IMR-90 (cell line): ENCODE results near the gene RBM25. TPM values are rescaled to one million over a fixed set of nuclear protein-coding genes. Genes with fewer than 3 reads are reported as not detected.

Experiments used
- ATAC-seq: fragments of 200-7000 bp; cut with Tn5 transposase; 2 replicates; pipeline ENCODE4 v1.9.1; 2020; ENCODE audit warnings: low read depth, mild to moderate bottlenecking, moderate library complexity
- BruUV-seq: library from RNA; stranded (reverse); fragments of 400-500 nt; replicated peaks from 2 replicates; lab custom pipeline; 2021; lab: Mats Ljungman, UMichigan
- CTCF ChIA-PET: fragments of 300-600 bp; formaldehyde crosslinking; extraction: SDS; loops from one replicate; lab custom pipeline; 2021; ENCODE audit warnings: antibody characterized with exemption; lab: Yijun Ruan, JAX
- POLR2A ChIA-PET: fragments of 300-600 bp; sonication (Branson Sonifier 250); formaldehyde crosslinking; loops from one replicate; lab custom pipeline; 2022; ENCODE audit warnings: antibody characterized with exemption; ENCODE audit not compliant: unreplicated experiment; lab: Charles Lee
- DNase-seq: peaks from one replicate; pipeline ENCODE4 v3.0.0; 2013
- H2AFZ ChIP-seq: replicated peaks from 2 replicates; pipeline ENCODE3; 2013; ENCODE audit warnings: low read length, mild to moderate bottlenecking; ENCODE audit not compliant: poor library complexity
- H2AK5ac ChIP-seq: 2 replicates; pipeline ENCODE4 v1.6.1; 2013; ENCODE audit warnings: low read depth, low read length, inconsistent platforms
- H2AK9ac ChIP-seq: replicated peaks from 2 replicates; pipeline ENCODE3; 2013; ENCODE audit warnings: mild to moderate bottlenecking, low read depth, low read length, moderate library complexity; ENCODE audit not compliant: poor library complexity
- H2BK120ac ChIP-seq: 2 replicates; pipeline ENCODE4 v1.6.1; 2013; ENCODE audit warnings: low read depth, low read length, inconsistent platforms
- H2BK15ac ChIP-seq: 3 replicates; pipeline ENCODE4 v1.6.1; 2013; ENCODE audit warnings: low read depth, low read length, inconsistent platforms
- H2BK20ac ChIP-seq: 2 replicates; pipeline ENCODE4 v1.6.1; 2013; ENCODE audit warnings: low read depth, mild to moderate bottlenecking, inconsistent platforms, low read length, moderate library complexity
- H2BK5ac ChIP-seq: 2 replicates; pipeline ENCODE4 v1.6.1; 2013; ENCODE audit warnings: mild to moderate bottlenecking, low read depth, low read length, inconsistent platforms; ENCODE audit not compliant: poor library complexity, severe bottlenecking
- H3K14ac ChIP-seq: replicated peaks from 2 replicates; pipeline ENCODE4 v1.6.1; 2013; ENCODE audit warnings: low read depth, low read length, inconsistent platforms
- H3K18ac ChIP-seq: 2 replicates; pipeline ENCODE4 v1.6.1; 2013; ENCODE audit warnings: low read depth, low read length, control low read depth
- H3K23ac ChIP-seq: 2 replicates; pipeline ENCODE4 v1.6.1; 2013; ENCODE audit warnings: low read depth, low read length, inconsistent platforms
- H3K27ac ChIP-seq: 2 replicates; pipeline ENCODE4 v1.5.1; 2013; ENCODE audit warnings: mild to moderate bottlenecking, control low read depth, low read length; ENCODE audit not compliant: insufficient read depth
- H3K27me3 ChIP-seq: 2 replicates; pipeline ENCODE4 v1.6.1; 2013; ENCODE audit warnings: low read length; ENCODE audit not compliant: control insufficient read depth, insufficient read depth
- H3K36me3 ChIP-seq: 2 replicates; pipeline ENCODE4 v1.6.1; 2013; ENCODE audit warnings: low read length, mixed read lengths; ENCODE audit not compliant: control insufficient read depth, insufficient read depth
- H3K4ac ChIP-seq: 2 replicates; pipeline ENCODE4 v1.6.1; 2013; ENCODE audit warnings: low read depth, low read length, inconsistent platforms
- H3K4me1 ChIP-seq: 2 replicates; pipeline ENCODE4 v1.6.1; 2013; ENCODE audit warnings: low read length, mixed read lengths; ENCODE audit not compliant: control insufficient read depth, insufficient read depth
- H3K4me2 ChIP-seq: 2 replicates; pipeline ENCODE4 v1.6.1; 2013; ENCODE audit warnings: low read depth, mild to moderate bottlenecking, control low read depth, low read length, moderate library complexity
- H3K4me3 ChIP-seq: 2 replicates; pipeline ENCODE4 v1.5.1; 2013; ENCODE audit warnings: low read depth, mild to moderate bottlenecking, control low read depth, low read length, moderate library complexity; ENCODE audit not compliant: insufficient read depth
- H3K56ac ChIP-seq: 2 replicates; pipeline ENCODE4 v1.6.1; 2013; ENCODE audit warnings: low read length, inconsistent platforms; ENCODE audit not compliant: insufficient read depth; ENCODE audit errors: extremely low read depth
- H3K79me1 ChIP-seq, 2 experiments: 2 replicates each; pipeline ENCODE4 v1.6.1; 2013; ENCODE audit warnings: low read length in 2 of 2, inconsistent platforms in 1 of 2, low read depth in 1 of 2
- H3K9ac ChIP-seq: 2 replicates; pipeline ENCODE4 v1.6.1; 2013; ENCODE audit warnings: low read depth, low read length, control low read depth
- H3K9me1 ChIP-seq: 2 replicates; pipeline ENCODE4 v1.6.1; 2013; ENCODE audit warnings: low read length, inconsistent platforms; ENCODE audit not compliant: insufficient read depth
- H3K9me3 ChIP-seq: 2 replicates; pipeline ENCODE4 v1.6.1; 2013; ENCODE audit warnings: low read length; ENCODE audit not compliant: control insufficient read depth, insufficient read depth
- H4K20me1 ChIP-seq: 2 replicates; pipeline ENCODE4 v1.6.1; 2013; ENCODE audit warnings: low read length, inconsistent platforms; ENCODE audit not compliant: insufficient read depth
- H4K5ac ChIP-seq: 2 replicates; pipeline ENCODE4 v1.6.1; 2013; ENCODE audit warnings: mild to moderate bottlenecking, low read depth, low read length, control low read depth
- H4K8ac ChIP-seq, 2 experiments: 2 replicates each; pipeline ENCODE4 v1.6.1; 2013; ENCODE audit warnings: low read depth in 2 of 2, low read length in 2 of 2, control low read depth in 1 of 2, inconsistent platforms in 1 of 2
- H4K91ac ChIP-seq: 2 replicates; pipeline ENCODE4 v1.6.1; 2013; ENCODE audit warnings: low read depth, low read length, inconsistent platforms; ENCODE audit not compliant: insufficient read depth
- MXI1 ChIP-seq: IDR thresholded peaks from 2 replicates; pipeline ENCODE4 v1.6.1; 2012; ENCODE audit warnings: low read depth, mild to moderate bottlenecking, low read length, moderate library complexity, borderline replicate concordance
- RFX5 ChIP-seq: IDR thresholded peaks from 2 replicates; pipeline ENCODE4 v1.8.0; 2012; ENCODE audit warnings: low read depth, mild to moderate bottlenecking, low read length, moderate library complexity
- USF2 ChIP-seq: fragments of 150-350 bp; IDR thresholded peaks from 2 replicates; pipeline ENCODE4 v1.6.1; 2017; ENCODE audit warnings: mild to moderate bottlenecking, antibody characterized with exemption, low read length, low read depth
- WGBS, 2 experiments: methylation state at CpG; one replicate each; pipeline versions ENCODE4 v1.1.5 to v1.1.7; 2013; ENCODE audit warnings: missing lambda C conversion rate in 2 of 2; ENCODE audit not compliant: insufficient read length in 1 of 2; ENCODE audit errors: extremely low coverage in 2 of 2; 5-methylcytosine and 5-hydroxymethylcytosine counted together
- dilution Hi-C: fragments of 300-500 bp; cut with HindIII; formaldehyde crosslinking; loops from one replicate; pipeline ENCODE4 v1.14.3; 2018; ENCODE audit warnings: low sequenced_read_pairs; ENCODE audit not compliant: unreplicated experiment
- in situ Hi-C: fragments of 300-500 bp; cut with MboI; formaldehyde crosslinking; loops from 3 replicates; pipeline ENCODE4 v1.14.3; 2019; ENCODE audit warnings: low sequenced_read_pairs, inconsistent platforms, mixed read lengths
- intact Hi-C: fragments of 100-400 bp; cut with micrococcal nuclease; formaldehyde crosslinking; loops from 2 replicates; pipeline ENCODE4 v1.10.0; 2022
- polyA plus RNA-seq, 3 experiments: library from polyadenylated mRNA; depleted of rRNA; stranded (reverse); fragments of >200 nt; gene quantifications; 2 replicates each; pipeline ENCODE4 v1.2.3, GENCODE V29; 2012; ENCODE audit warnings: low replicate concordance in 1 of 3
- total RNA-seq: library from RNA; depleted of rRNA; stranded (reverse); fragments of >200 nt; gene quantifications from 2 replicates; pipeline ENCODE4 v1.2.3, GENCODE V29; 2012

RBM25 gene
- total and polyA plus RNA-seq, 2 of the 4 experiments (the other 2 are of a cell fraction) = 32.3 to 32.9 TPM

- Histone ChIP-seq H3K4me3 (no peak overlapping the region), H3K36me3 (peaks cover 16% of the 10 kb centered on the region), H3K23ac (no peak overlapping the region), H3K27ac (no peak overlapping the region), H3K9ac (no peak overlapping the region), H2AK5ac (no peak overlapping the region), H3K4me1 (peaks cover 2% of the 10 kb centered on the region; the same call in 1 of the 2 replicates), H2BK5ac (no peak overlapping the region), H3K14ac (no peak overlapping the region), H3K4ac (no peak overlapping the region), H4K5ac (no peak overlapping the region), H3K79me1 (0 out of 4 replicates have a peak, but pooled peaks cover 0 to 5% of the 10 kb centered on the region in 2 experiments), H4K20me1 (no peaks in the 10 kb centered on the region), H3K56ac (no peak overlapping the region), H3K27me3 (no peaks in the 10 kb centered on the region), H2AFZ (no peak overlapping the region), H2AK9ac (no peak overlapping the region), H2BK20ac (no peak overlapping the region), H3K9me1 (no peaks in the 10 kb centered on the region; the same call in 1 of the 2 replicates), H4K91ac (no peak overlapping the region), H2BK15ac (no peak overlapping the region), H3K4me2 (no peak overlapping the region), H3K18ac (no peak overlapping the region), H2BK120ac (no peak overlapping the region), H4K8ac (no peak overlapping the region), H3K9me3 (no peaks in the 10 kb centered on the region)
- WGBS, 2 experiments = 73% methylated on average over 3 of the region's 5 CpGs; no CpG with 5 or more reads in 1 of the 2 experiments
- DNase-seq (no peak), ATAC-seq (no peak)
- TF ChIP-seq RFX5 (no peak), MXI1 (no peak), USF2 (no peak)
- dilution Hi-C loops = no loop called here
- in situ Hi-C loops = no loop called here
- BruUV-seq = no TSS peak
- CTCF ChIA-PET = no interaction called here
- intact Hi-C loops = loop anchor here (2.0 kb wide), 1 partner anchor 44 kb away; no protein-coding TSS in a partner anchor
- POLR2A ChIA-PET = no interaction called here
These were observed 66.8 kb downstream of the RBM25 start for GRCh38 chr14:73125169-73125588.
